HG03280 (cell line): ENCODE measurements around the gene JMJD8.
A peak's percentile ranks its signal among the peaks of the same experiment; 100 is the strongest.

Experiments used
- ATAC-seq: cut with Tn5 transposase; IDR thresholded peaks from one replicate; pipeline ENCODE4 v1.9.1; 2021; ENCODE audit warnings: mild to moderate bottlenecking, moderate library complexity; ENCODE audit not compliant: unreplicated experiment

The JMJD8 gene

GRCh38 chr16:678209-678857 lies 5.8 kb downstream of the JMJD8 start:
- no peak for ATAC-seq

- ATAC-seq = no peak
These were observed 6.6 kb downstream of the JMJD8 start for GRCh38 chr16:677316-678190.

- ATAC-seq = no peak
These were observed 7.2 kb downstream of the JMJD8 start for GRCh38 chr16:676913-677312.

- ATAC-seq = no peak
These were observed 7.6 kb downstream of the JMJD8 start for GRCh38 chr16:676565-676902.

GRCh38 chr16:675884-676564 lies 8.1 kb downstream of the JMJD8 start:
- ATAC-seq = no peak

- no peak for ATAC-seq
These were observed 8.9 kb downstream of the JMJD8 start, which contains the start of gene RHBDL1 for GRCh38 chr16:674968-675883. Gene RHBDL1 (plus strand): TSS chr16:675671. CDS start chr16:675791, 120 bp downstream.

- ATAC-seq = no peak
These were observed 9.8 kb downstream of the JMJD8 start for GRCh38 chr16:674214-674881.

GRCh38 chr16:673399-673991 lies 10.6 kb downstream of the JMJD8 start:
- ATAC-seq = no peak

GRCh38 chr16:672851-673250 lies 11.3 kb downstream of the JMJD8 start:
- no peak for ATAC-seq

GRCh38 chr16:672371-672770 lies 11.8 kb downstream of the JMJD8 start:
- no peak for ATAC-seq

- no peak for ATAC-seq
These were observed 12.6 kb downstream of the JMJD8 start for GRCh38 chr16:671353-672131.

GRCh38 chr16:670485-671352 lies 13.4 kb downstream of the JMJD8 start:
- no peak for ATAC-seq

- no peak for ATAC-seq
These were observed 14.5 kb downstream of the JMJD8 start for GRCh38 chr16:669666-670065.

GRCh38 chr16:668519-669171 lies 15.5 kb downstream of the JMJD8 start:
- ATAC-seq = peak; percentile 6

- ATAC-seq = peak; percentile 82
These were observed 16.2 kb downstream of the JMJD8 start, which contains the start of gene RHOT2 for GRCh38 chr16:667780-668518. Gene RHOT2 (plus strand): TSS chr16:668132. CDS start chr16:668200, 68 bp downstream.

GRCh38 chr16:667113-667779 lies 16.9 kb downstream of the JMJD8 start:
- ATAC-seq = no peak
